Psoas muscle (tissue), 8 donors: ENCODE measurements around the gene LRRC1. TPM values are rescaled to one million over a fixed set of nuclear protein-coding genes. Genes with fewer than 3 reads are reported as not detected.

Source experiments
- ATAC-seq, 4 donors: fragments of 200-7000 bp; cut with Tn5 transposase; one replicate each; pipeline ENCODE4 v1.9.1; 2020; ENCODE audit warnings: moderate library complexity in 3 of 4, mild to moderate bottlenecking in 2 of 4
- DNase-seq, 2 donors: peaks; one replicate each; pipeline ENCODE4 v3.0.0-alpha.2; 2020
- H3K27ac ChIP-seq: fragments of 200-600 bp; one replicate; pipeline ENCODE4 v1.8.0; 2022
- H3K27me3 ChIP-seq, 3 donors: fragments of 200-600 bp in 1 of 3; one replicate each; pipeline versions ENCODE4 v1.6.1 to v1.8.0; 2013 to 2022; ENCODE audit warnings: low read length in 2 of 3, mild to moderate bottlenecking in 2 of 3, moderate library complexity in 1 of 3; ENCODE audit not compliant: insufficient read depth in 3 of 3
- H3K36me3 ChIP-seq, 2 donors: fragments of 200-600 bp in 1 of 2; one replicate each; pipeline versions ENCODE4 v1.6.1 to v1.8.0; 2013 to 2022; ENCODE audit warnings: low read depth in 1 of 2, mild to moderate bottlenecking in 1 of 2, moderate library complexity in 1 of 2; ENCODE audit not compliant: insufficient read depth in 1 of 2
- H3K4me1 ChIP-seq: fragments of 200-600 bp; one replicate; pipeline ENCODE4 v1.8.0; 2022
- H3K4me3 ChIP-seq: fragments of 200-600 bp; one replicate; pipeline ENCODE4 v1.8.0; 2022; ENCODE audit warnings: mild to moderate bottlenecking
- H3K9me3 ChIP-seq: fragments of 200-600 bp; one replicate; pipeline ENCODE4 v1.8.0; 2022
- WGBS, 3 donors: extraction: QIAGEN DNeasy Blood & Tissue Kit; methylation state at CpG; one replicate each; pipeline versions ENCODE4 v1.1.6 to v1.1.7; 2013; 5-methylcytosine and 5-hydroxymethylcytosine counted together
- intact Hi-C, 2 donors: fragments of 100-400 bp; cut with DNase I; formaldehyde crosslinking; loops; one replicate each; pipeline versions ENCODE4 v1.11.0 to v1.14.2; 2022
- polyA plus RNA-seq, 3 donors: library from polyadenylated mRNA; stranded (reverse); fragments of 200-250 nt; gene quantifications; one replicate each; pipeline ENCODE4 v1.2.3, GENCODE V29; 2013
- total RNA-seq, 4 donors: library from RNA; stranded (reverse); fragmentation: NEBNext Ultra II Directional in 2 of 4; extraction: Animal tissue kit (Norgen Biotek cat#: 25700) in 2 of 4; gene quantifications; one replicate each; pipeline versions ENCODE4 v1.2.1 to v1.2.4, GENCODE V29; 2021 to 2023
- TF ChIP-seq, protein P1 (sequence below): fragments of 200-600 bp; IDR thresholded peaks from one replicate; pipeline ENCODE4 v1.8.0; 2022; ENCODE audit warnings: antibody characterized with exemption
- donor health status: healthy with polysubstance abuse.
- donor health status: DM: no; HTN: no; CAD: no; lungs with moderate emphysema.
- donor health status: Bipolar disorder and iron deficiency.
- donor health status: healthy.
- donor health status: DM: yes; HTN: yes; CAD: no.
- donor health status: DM: no; HTN: no; CAD: no.
- donor health status: DM: no; HTN: no; CAD: no.
- donor health status: DM: yes; HTN: yes; CAD: no.

Gene LRRC1
- total and polyA plus RNA-seq, 7 donors, result 0.39 to 1.1 (median 0.46) TPM

DNA sequence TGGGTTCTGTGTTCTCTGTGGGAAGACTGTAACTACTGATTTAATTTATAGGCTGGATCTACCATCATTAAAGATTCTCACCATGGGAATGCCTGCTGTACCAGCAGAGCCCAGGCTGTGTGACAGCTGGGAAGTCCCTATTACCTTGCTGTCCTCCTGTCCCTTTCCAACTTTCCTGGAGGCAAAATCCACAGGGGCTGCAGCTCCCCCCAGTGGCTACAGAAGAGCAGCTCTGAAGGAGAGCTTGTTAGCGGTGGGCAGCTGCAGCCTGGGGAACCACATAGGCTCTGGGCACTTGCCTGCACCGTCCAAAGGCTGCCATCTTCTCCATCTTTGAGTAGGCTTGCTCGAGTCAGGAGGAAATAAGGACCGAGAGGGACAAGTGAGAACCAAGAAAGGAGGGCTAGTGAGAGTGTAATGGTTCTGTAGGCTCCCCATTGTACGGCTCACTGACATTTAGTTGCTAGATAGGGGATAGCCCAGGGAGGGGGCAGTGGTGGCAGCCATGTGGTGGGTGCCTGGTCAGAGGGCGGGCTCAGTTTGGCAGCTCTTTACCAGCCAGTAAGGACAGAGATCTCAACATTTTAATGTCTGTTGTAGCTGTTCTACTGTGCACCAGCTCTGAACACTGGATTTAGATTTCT, 161.4 kb downstream of the LRRC1 start:
- H3K27ac ChIP-seq, result no peak overlapping the region
- peaks cover under 1% of the 10 kb centered on the region for H3K9me3 ChIP-seq
- intact Hi-C loops, result loop anchor here in 1 of 2 donors (5.0 kb wide), 1 partner anchor 164 kb away; no protein-coding TSS in a partner anchor
- peak in 3 of 4 donors; percentile 33 to 68 (median 55) for ATAC-seq
- H3K4me1 ChIP-seq, result no peaks in the 10 kb centered on the region
- H3K27me3 ChIP-seq, result no peaks in the 10 kb centered on the region
- H3K4me3 ChIP-seq, result no peak overlapping the region
- peak; percentile 36 to 49 for DNase-seq
- TF ChIP-seq, protein P1, sequence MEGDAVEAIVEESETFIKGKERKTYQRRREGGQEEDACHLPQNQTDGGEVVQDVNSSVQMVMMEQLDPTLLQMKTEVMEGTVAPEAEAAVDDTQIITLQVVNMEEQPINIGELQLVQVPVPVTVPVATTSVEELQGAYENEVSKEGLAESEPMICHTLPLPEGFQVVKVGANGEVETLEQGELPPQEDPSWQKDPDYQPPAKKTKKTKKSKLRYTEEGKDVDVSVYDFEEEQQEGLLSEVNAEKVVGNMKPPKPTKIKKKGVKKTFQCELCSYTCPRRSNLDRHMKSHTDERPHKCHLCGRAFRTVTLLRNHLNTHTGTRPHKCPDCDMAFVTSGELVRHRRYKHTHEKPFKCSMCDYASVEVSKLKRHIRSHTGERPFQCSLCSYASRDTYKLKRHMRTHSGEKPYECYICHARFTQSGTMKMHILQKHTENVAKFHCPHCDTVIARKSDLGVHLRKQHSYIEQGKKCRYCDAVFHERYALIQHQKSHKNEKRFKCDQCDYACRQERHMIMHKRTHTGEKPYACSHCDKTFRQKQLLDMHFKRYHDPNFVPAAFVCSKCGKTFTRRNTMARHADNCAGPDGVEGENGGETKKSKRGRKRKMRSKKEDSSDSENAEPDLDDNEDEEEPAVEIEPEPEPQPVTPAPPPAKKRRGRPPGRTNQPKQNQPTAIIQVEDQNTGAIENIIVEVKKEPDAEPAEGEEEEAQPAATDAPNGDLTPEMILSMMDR, result peak; percentile 54
- 29 to 44% (median 41%) methylated on average over 6 of the region's 6 CpGs for WGBS, 3 donors
- no peaks in the 10 kb centered on the region for H3K36me3 ChIP-seq

DNA sequence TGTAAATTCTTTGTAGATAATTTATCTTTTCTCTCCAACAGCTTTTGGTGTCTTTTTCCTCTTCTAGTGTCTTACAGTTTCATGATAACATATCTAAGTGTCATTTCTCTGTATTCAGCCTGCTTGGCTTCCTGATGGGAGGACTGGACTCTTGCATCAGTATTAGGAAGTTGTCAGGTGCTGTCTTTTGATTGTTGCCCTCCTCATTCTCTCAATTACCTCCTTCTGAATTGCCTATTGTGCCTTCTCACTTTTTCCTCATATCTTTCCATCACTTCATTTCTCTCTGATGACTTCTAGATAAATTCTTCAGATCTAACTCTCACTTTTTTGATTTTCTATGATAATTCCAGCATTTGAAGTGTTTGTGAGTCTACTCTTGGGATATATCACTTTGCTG, 162.0 kb downstream of the LRRC1 start:
- ATAC-seq, result no peak
- no peak for DNase-seq
- H3K4me1 ChIP-seq, result no peaks in the 10 kb centered on the region
- no peak overlapping the region for H3K4me3 ChIP-seq
- H3K36me3 ChIP-seq, result no peaks in the 10 kb centered on the region
- H3K27me3 ChIP-seq, result no peaks in the 10 kb centered on the region
- intact Hi-C loops, result loop anchor here in 1 of 2 donors (5.0 kb wide), 1 partner anchor 165 kb away; no protein-coding TSS in a partner anchor
- TF ChIP-seq, protein P1, result no peak
- H3K27ac ChIP-seq, result no peak overlapping the region
- H3K9me3 ChIP-seq, result no peaks in the 10 kb centered on the region

DNA sequence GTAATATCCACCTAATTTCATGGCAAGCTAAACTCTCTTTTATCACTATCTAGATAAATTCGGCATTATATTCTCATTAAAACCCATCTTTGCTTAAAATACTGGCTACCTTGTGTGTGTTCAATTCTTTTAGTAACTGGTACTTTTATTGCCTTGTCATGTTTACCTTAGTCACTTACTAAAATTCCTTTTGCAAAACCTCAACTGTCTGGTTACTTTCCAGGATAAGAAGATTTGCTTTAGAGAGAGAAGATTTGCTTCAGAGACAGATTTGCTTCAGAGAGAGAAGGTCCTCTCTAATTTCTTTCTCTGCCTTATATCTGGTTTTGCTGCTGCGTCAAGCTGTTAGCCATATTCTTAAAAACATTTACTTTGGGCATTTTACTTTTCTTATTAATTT, 164.9 kb downstream of the LRRC1 start:
- no peaks in the 10 kb centered on the region for H3K4me1 ChIP-seq
- intact Hi-C loops, result loop anchor here in 1 of 2 donors (5.0 kb wide), 1 partner anchor 167 kb away; no protein-coding TSS in a partner anchor
- no peaks in the 10 kb centered on the region for H3K9me3 ChIP-seq
- no peaks in the 10 kb centered on the region for H3K36me3 ChIP-seq
- no peak for DNase-seq
- TF ChIP-seq, protein P1, result no peak
- WGBS, 3 donors, result 70 to 98% (median 76%) methylated on average over 2 of the region's 2 CpGs
- no peaks in the 10 kb centered on the region for H3K27me3 ChIP-seq
- H3K27ac ChIP-seq, result no peak overlapping the region
- no peak overlapping the region for H3K4me3 ChIP-seq
- ATAC-seq, result no peak

DNA sequence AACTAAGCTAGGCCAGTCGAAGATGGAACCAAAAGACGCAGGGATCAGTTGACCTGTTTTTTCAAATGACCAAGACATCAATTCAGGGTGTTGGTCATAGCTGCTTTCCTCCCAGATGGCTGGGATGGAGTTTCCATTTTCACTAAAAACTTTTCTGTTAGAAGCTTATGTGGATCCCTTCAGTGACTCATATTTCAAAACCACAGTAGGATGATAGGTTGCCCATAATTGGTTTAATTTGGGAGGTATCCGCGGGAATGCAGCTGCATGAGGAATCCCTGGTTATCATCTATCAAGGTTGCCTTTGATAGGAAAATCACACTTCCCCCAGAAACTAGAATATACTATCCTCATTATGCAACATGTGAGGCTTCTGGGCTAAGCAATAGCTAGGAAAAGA, 165.5 kb downstream of the LRRC1 start:
- no peak overlapping the region for H3K27ac ChIP-seq
- no peak for DNase-seq
- intact Hi-C loops, result no loop called here
- 82 to 90% (median 86%) methylated on average over 4 of the region's 4 CpGs for WGBS, 3 donors
- ATAC-seq, result no peak
- H3K4me3 ChIP-seq, result no peak overlapping the region
- no peaks in the 10 kb centered on the region for H3K9me3 ChIP-seq
- no peaks in the 10 kb centered on the region for H3K27me3 ChIP-seq
- H3K4me1 ChIP-seq, result no peaks in the 10 kb centered on the region
- H3K36me3 ChIP-seq, result no peaks in the 10 kb centered on the region
- TF ChIP-seq, protein P1, result no peak
